HCT116 (cell line): Measurements from ENCODE around the gene ZNF318. TPM values are rescaled to one million over a fixed set of nuclear protein-coding genes. Genes with fewer than 3 reads are reported as not detected.

Source experiments
- ATAC-seq: fragments of 200-7000 bp; cut with Tn5 transposase; 2 replicates; pipeline ENCODE4 v1.9.1; 2020; ENCODE audit warnings: mild to moderate bottlenecking, moderate library complexity
- BruUV-seq: library from RNA; stranded (reverse); fragments of 400-500 nt; replicated peaks from 2 replicates; lab custom pipeline; 2021; lab: Mats Ljungman, UMichigan
- CTCF ChIA-PET: fragments of 300-600 bp; sonication (Branson Sonifier 250); formaldehyde crosslinking; loops from one replicate; lab custom pipeline; 2021; ENCODE audit warnings: antibody characterized with exemption; lab: Charles Lee
- POLR2A ChIA-PET: fragments of 300-600, 350-600 bp; sonication (Branson Sonifier 250); formaldehyde crosslinking; loops from one replicate; lab custom pipeline; 2021; ENCODE audit warnings: antibody characterized with exemption; lab: Charles Lee
- RAD21 ChIA-PET, 2 experiments: fragments of 300-600 bp; sonication (Branson Sonifier 250); formaldehyde crosslinking; loops; one replicate each; lab custom pipeline; 2023; ENCODE audit warnings: low total read pairs in 2 of 2; ENCODE audit not compliant: uncharacterized antibody in 2 of 2, unreplicated experiment in 2 of 2, low non-redundant PET in 1 of 2; lab: Charles Lee
- DNase-seq: peaks from one replicate; pipeline ENCODE4 v3.0.0-alpha.2; 2010; ENCODE audit warnings: low read depth, low spot score
- H2AFZ ChIP-seq: fragments of 200-600 bp; shearing (Covaris generic), sonication (generic); 2 replicates; pipeline ENCODE4 v1.6.1; 2017; ENCODE audit warnings: low read depth, mixed run types, mixed read lengths, antibody characterized with exemption, low read length; ENCODE audit not compliant: poor library complexity, severe bottlenecking
- H3K27ac ChIP-seq: 2 replicates; pipeline ENCODE4 v1.5.1; 2012; ENCODE audit warnings: low read depth, low read length
- H3K27me3 ChIP-seq: fragments of 200-600 bp; sonication (generic); 2 replicates; pipeline ENCODE4 v1.6.1; 2016; ENCODE audit warnings: mixed run types, low read length, mixed read lengths; ENCODE audit not compliant: insufficient read depth
- H3K36me3 ChIP-seq, 2 experiments: fragments of 200-500 bp in 1 of 2; fragments of 200-600 bp in 1 of 2; sonication (Bioruptor generic) in 1 of 2; sonication (generic) in 1 of 2; 2 replicates each; pipeline versions ENCODE4 v1.5.1 to v1.6.1; 2014 to 2016; ENCODE audit warnings: low read length in 2 of 2, inconsistent platforms in 1 of 2, mixed read lengths in 1 of 2, mixed run types in 1 of 2; ENCODE audit not compliant: insufficient read depth in 2 of 2, control insufficient read depth in 1 of 2
- H3K4me1 ChIP-seq, 2 experiments: fragments of 200-600 bp in 1 of 2; sonication (generic) in 1 of 2; 2 replicates each; pipeline versions ENCODE4 v1.5.1 to v1.6.1; 2012 to 2017; ENCODE audit warnings: low read length in 2 of 2, inconsistent platforms in 1 of 2, mild to moderate bottlenecking in 1 of 2, mixed read lengths in 1 of 2, mixed run types in 1 of 2, moderate library complexity in 1 of 2; ENCODE audit not compliant: insufficient read depth in 2 of 2, control insufficient read depth in 1 of 2
- H3K4me2 ChIP-seq: fragments of 200-600 bp; sonication (generic); 2 replicates; pipeline ENCODE4 v1.6.1; 2017; ENCODE audit warnings: mixed run types, low read length, mixed read lengths
- H3K4me3 ChIP-seq, 2 experiments: fragments of 200-600 bp in 1 of 2; sonication (generic) in 1 of 2; replicated peaks in 1 of 2; 2 replicates each; pipeline ENCODE4 v1.5.1; 2011 to 2016; ENCODE audit warnings: low read length in 2 of 2, control low read depth in 1 of 2, low read depth in 1 of 2, mild to moderate bottlenecking in 1 of 2, mixed read lengths in 1 of 2, mixed run types in 1 of 2
- H3K79me2 ChIP-seq: fragments of 200-600 bp; sonication (generic); 2 replicates; pipeline ENCODE4 v1.6.1; 2017; ENCODE audit warnings: mild to moderate bottlenecking, mixed run types, low read length, moderate library complexity, mixed read lengths; ENCODE audit not compliant: insufficient read depth
- H3K9ac ChIP-seq: fragments of 200-600 bp; sonication (generic); 2 replicates; pipeline ENCODE4 v1.6.1; 2016; ENCODE audit warnings: low read length, mixed read lengths
- H3K9me2 ChIP-seq: fragments of 200-600 bp; sonication (generic), shearing (Covaris generic); 2 replicates; pipeline ENCODE4 v1.6.1; 2017; ENCODE audit warnings: mixed run types, mild to moderate bottlenecking, moderate library complexity; ENCODE audit not compliant: insufficient read depth
- H3K9me3 ChIP-seq, 2 experiments: fragments of 200-500 bp in 1 of 2; fragments of 200-600 bp in 1 of 2; sonication (Bioruptor generic) in 1 of 2; sonication (generic) in 1 of 2; 2 replicates each; pipeline ENCODE4 v1.6.1; 2014 to 2017; ENCODE audit warnings: low read length in 2 of 2, mixed read lengths in 2 of 2, inconsistent platforms in 1 of 2, low read depth in 1 of 2, mild to moderate bottlenecking in 1 of 2, mixed run types in 1 of 2, moderate library complexity in 1 of 2; ENCODE audit not compliant: control insufficient read depth in 1 of 2, insufficient read depth in 1 of 2
- H4K20me1 ChIP-seq: fragments of 200-600 bp; sonication (generic), shearing (Covaris generic); 2 replicates; pipeline ENCODE4 v1.6.1; 2017; ENCODE audit warnings: mixed run types, mild to moderate bottlenecking, moderate library complexity; ENCODE audit not compliant: insufficient read depth
- CBX3 ChIP-seq: IDR thresholded peaks from 2 replicates; pipeline ENCODE4 v1.6.1; 2012; ENCODE audit warnings: low read depth
- CEBPB ChIP-seq: IDR thresholded peaks from 2 replicates; pipeline ENCODE4 v1.6.1; 2012; ENCODE audit warnings: low read depth
- CTCF ChIP-seq, 3 experiments: fragments of 200-600 bp in 1 of 3; sonication (generic) in 1 of 3; IDR thresholded peaks in 2 of 3; conservative IDR thresholded peaks in 1 of 3; 2 replicates each; pipeline ENCODE4 v1.5.1; 2012 to 2017; ENCODE audit warnings: low read depth in 2 of 3, low read length in 2 of 3, antibody characterized with exemption in 1 of 3, borderline replicate concordance in 1 of 3, control low read depth in 1 of 3, mild to moderate bottlenecking in 1 of 3, mixed read lengths in 1 of 3, mixed run types in 1 of 3, moderate library complexity in 1 of 3; ENCODE audit not compliant: insufficient read depth in 1 of 3
- EZH2 ChIP-seq: fragments of 200-600 bp; sonication (generic); IDR thresholded peaks from 2 replicates; pipeline ENCODE4 v1.6.1; 2017; ENCODE audit warnings: antibody characterized with exemption, mixed run types
- EZH2phosphoT487 ChIP-seq: fragments of 200-600 bp; IDR thresholded peaks from 2 replicates; pipeline ENCODE4 v1.6.1; 2018; ENCODE audit warnings: antibody characterized with exemption, borderline replicate concordance
- FOSL1 ChIP-seq: IDR thresholded peaks from 2 replicates; pipeline ENCODE4 v1.6.1; 2012; ENCODE audit warnings: low read depth
- POLR2A ChIP-seq: IDR thresholded peaks from 2 replicates; pipeline ENCODE4 v1.7.0; 2011; ENCODE audit warnings: borderline replicate concordance; ENCODE audit not compliant: insufficient read depth, insufficient read length; ENCODE audit errors: extremely low read depth
- RAD21 ChIP-seq: IDR thresholded peaks from 2 replicates; pipeline ENCODE4 v1.6.1; 2012; ENCODE audit warnings: low read depth, mild to moderate bottlenecking
- SIN3A ChIP-seq: IDR thresholded peaks from 2 replicates; pipeline ENCODE4 v1.6.1; 2012; ENCODE audit warnings: low read depth
- SP1 ChIP-seq: IDR thresholded peaks from 2 replicates; pipeline ENCODE4 v1.6.1; 2012; ENCODE audit warnings: low read depth
- TCF7L2 ChIP-seq: IDR thresholded peaks from 2 replicates; pipeline ENCODE4 v1.7.0; 2011; ENCODE audit warnings: borderline replicate concordance, inconsistent platforms; ENCODE audit not compliant: insufficient read depth, insufficient read length; ENCODE audit errors: extremely low read depth
- YY1 ChIP-seq: IDR thresholded peaks from 2 replicates; pipeline ENCODE4 v1.6.1; 2011; ENCODE audit warnings: low read length, low read depth, moderate library complexity, mild to moderate bottlenecking; ENCODE audit not compliant: insufficient replicate concordance; ENCODE audit errors: extremely low read depth
- ZNF274 ChIP-seq: fragments of 200-500 bp; sonication (Bioruptor generic); IDR thresholded peaks from 2 replicates; pipeline ENCODE4 v1.6.1; 2014; ENCODE audit warnings: mild to moderate bottlenecking, low read depth, low read length, inconsistent platforms
- intact Hi-C: fragments of 100-400 bp; cut with micrococcal nuclease; formaldehyde crosslinking; loops from 2 replicates; pipeline ENCODE4 v1.10.0; 2022
- total RNA-seq: library from RNA; stranded (reverse); gene quantifications from one replicate; pipeline ENCODE4 v1.2.1, GENCODE V29; 2021; ENCODE audit not compliant: unreplicated experiment
- TF ChIP-seq, protein P1 (sequence below): IDR thresholded peaks from 2 replicates; pipeline ENCODE4 v1.6.1; 2012
- TF ChIP-seq, protein P2 (sequence below): IDR thresholded peaks from 2 replicates; pipeline ENCODE4 v1.6.1; 2012
- TF ChIP-seq, protein P3 (sequence below): IDR thresholded peaks from 2 replicates; pipeline ENCODE4 v1.6.1; 2012; ENCODE audit warnings: low read depth
- TF ChIP-seq, protein P4 (sequence below): IDR thresholded peaks from 2 replicates; pipeline ENCODE4 v1.6.1; 2011; ENCODE audit warnings: mild to moderate bottlenecking, low read length, moderate library complexity; ENCODE audit not compliant: insufficient replicate concordance; ENCODE audit errors: extremely low read depth

Gene ZNF318
- total RNA-seq, 1 experiment from 2014 or later = 15.2 TPM

DNA sequence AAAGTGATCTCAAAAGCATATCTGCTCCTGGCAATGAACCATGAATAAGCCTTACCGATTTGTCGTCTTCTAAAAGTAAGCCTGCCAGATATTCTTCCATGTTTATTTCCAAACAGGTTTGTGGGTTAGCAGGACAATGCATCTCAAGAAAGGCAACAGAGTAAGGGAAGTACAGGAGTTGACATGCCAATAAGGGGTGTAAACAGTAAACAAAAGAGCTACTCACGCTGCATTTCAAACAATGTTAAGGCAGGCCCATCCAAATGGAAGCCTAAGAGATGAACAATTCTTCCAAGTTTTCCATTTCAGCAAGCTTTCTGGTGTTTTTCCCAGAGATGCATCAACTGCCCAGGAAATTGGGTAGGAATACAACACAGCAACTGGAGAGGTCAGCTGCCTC, 33.1 kb downstream of the ZNF318 start:
- ChIA-PET POLR2A (no interaction called here), CTCF (no interaction called here), RAD21 (no interaction called here)
- Histone ChIP-seq H2AFZ (no peak overlapping the region), H3K79me2 (no peaks in the 10 kb centered on the region), H3K36me3 (peaks cover 0 to 10% of the 10 kb centered on the region in 2 experiments; a peak in 2 of 4 replicates), H3K27me3 (no peaks in the 10 kb centered on the region), H3K4me1 (peaks cover 4 to 6% of the 10 kb centered on the region in 2 experiments; a peak in 3 of 4 replicates), H3K9me2 (no peaks in the 10 kb centered on the region), H3K9ac (no peak overlapping the region), H3K4me2 (no peak overlapping the region), H3K4me3 (no peak overlapping the region), H3K9me3 (no peaks in the 10 kb centered on the region), H4K20me1 (no peaks in the 10 kb centered on the region), H3K27ac (no peak overlapping the region)
- no TSS peak for BruUV-seq
- no peak for TF ChIP-seq SIN3A
- no peak for TF ChIP-seq CEBPB
- no peak for TF ChIP-seq YY1
- TF ChIP-seq CBX3 = no peak
- TF ChIP-seq FOSL1 = no peak
- TF ChIP-seq, protein P1, sequence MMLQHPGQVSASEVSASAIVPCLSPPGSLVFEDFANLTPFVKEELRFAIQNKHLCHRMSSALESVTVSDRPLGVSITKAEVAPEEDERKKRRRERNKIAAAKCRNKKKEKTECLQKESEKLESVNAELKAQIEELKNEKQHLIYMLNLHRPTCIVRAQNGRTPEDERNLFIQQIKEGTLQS = no peak
- no peak for TF ChIP-seq POLR2A
- TF ChIP-seq SP1 = no peak
- TF ChIP-seq, protein P2, sequence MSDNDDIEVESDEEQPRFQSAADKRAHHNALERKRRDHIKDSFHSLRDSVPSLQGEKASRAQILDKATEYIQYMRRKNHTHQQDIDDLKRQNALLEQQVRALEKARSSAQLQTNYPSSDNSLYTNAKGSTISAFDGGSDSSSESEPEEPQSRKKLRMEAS = no peak
- TF ChIP-seq, protein P3, sequence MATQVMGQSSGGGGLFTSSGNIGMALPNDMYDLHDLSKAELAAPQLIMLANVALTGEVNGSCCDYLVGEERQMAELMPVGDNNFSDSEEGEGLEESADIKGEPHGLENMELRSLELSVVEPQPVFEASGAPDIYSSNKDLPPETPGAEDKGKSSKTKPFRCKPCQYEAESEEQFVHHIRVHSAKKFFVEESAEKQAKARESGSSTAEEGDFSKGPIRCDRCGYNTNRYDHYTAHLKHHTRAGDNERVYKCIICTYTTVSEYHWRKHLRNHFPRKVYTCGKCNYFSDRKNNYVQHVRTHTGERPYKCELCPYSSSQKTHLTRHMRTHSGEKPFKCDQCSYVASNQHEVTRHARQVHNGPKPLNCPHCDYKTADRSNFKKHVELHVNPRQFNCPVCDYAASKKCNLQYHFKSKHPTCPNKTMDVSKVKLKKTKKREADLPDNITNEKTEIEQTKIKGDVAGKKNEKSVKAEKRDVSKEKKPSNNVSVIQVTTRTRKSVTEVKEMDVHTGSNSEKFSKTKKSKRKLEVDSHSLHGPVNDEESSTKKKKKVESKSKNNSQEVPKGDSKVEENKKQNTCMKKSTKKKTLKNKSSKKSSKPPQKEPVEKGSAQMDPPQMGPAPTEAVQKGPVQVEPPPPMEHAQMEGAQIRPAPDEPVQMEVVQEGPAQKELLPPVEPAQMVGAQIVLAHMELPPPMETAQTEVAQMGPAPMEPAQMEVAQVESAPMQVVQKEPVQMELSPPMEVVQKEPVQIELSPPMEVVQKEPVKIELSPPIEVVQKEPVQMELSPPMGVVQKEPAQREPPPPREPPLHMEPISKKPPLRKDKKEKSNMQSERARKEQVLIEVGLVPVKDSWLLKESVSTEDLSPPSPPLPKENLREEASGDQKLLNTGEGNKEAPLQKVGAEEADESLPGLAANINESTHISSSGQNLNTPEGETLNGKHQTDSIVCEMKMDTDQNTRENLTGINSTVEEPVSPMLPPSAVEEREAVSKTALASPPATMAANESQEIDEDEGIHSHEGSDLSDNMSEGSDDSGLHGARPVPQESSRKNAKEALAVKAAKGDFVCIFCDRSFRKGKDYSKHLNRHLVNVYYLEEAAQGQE = no peak
- TF ChIP-seq EZH2phosphoT487 = no peak
- TF ChIP-seq EZH2 = no peak
- TF ChIP-seq ZNF274 = no peak
- TF ChIP-seq TCF7L2 = no peak
- TF ChIP-seq, protein P4, sequence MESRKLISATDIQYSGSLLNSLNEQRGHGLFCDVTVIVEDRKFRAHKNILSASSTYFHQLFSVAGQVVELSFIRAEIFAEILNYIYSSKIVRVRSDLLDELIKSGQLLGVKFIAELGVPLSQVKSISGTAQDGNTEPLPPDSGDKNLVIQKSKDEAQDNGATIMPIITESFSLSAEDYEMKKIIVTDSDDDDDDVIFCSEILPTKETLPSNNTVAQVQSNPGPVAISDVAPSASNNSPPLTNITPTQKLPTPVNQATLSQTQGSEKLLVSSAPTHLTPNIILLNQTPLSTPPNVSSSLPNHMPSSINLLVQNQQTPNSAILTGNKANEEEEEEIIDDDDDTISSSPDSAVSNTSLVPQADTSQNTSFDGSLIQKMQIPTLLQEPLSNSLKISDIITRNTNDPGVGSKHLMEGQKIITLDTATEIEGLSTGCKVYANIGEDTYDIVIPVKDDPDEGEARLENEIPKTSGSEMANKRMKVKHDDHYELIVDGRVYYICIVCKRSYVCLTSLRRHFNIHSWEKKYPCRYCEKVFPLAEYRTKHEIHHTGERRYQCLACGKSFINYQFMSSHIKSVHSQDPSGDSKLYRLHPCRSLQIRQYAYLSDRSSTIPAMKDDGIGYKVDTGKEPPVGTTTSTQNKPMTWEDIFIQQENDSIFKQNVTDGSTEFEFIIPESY = no peak
- TF ChIP-seq RAD21 = no peak
- TF ChIP-seq CTCF (IDR thresholded peaks at IDR 0.05 in 2 of 3, conservative IDR thresholded peaks at IDR 0.05 in 1 of 3; ENCODE audit: borderline replicate concordance in 1 of 3, insufficient read depth in 1 of 3, low read depth in 2 of 3, low read length in 2 of 3) = no peak
- ATAC-seq = no peak
- intact Hi-C loops = no loop called here
- DNase-seq = no peak
